Cardiac fibroblast (primary cell): ENCODE data around the gene AMDHD1.

ENCODE experiments used
- DNase-seq, 2 donors: peaks; one replicate each; pipeline versions ENCODE4 v3.0.0 to v3.0.0-alpha.2; 2010; ENCODE audit warnings: low read depth in 2 of 2
- H3K4me3 ChIP-seq, 2 donors: replicated peaks in 1 of 2; 1 replicate in 1 of 2; 2 replicates in 1 of 2; pipeline ENCODE4 v1.5.1; 2011; ENCODE audit warnings: low read depth in 2 of 2, low read length in 2 of 2, mild to moderate bottlenecking in 2 of 2, moderate library complexity in 1 of 2
- TF ChIP-seq, protein P1 (sequence below): IDR thresholded peaks from one replicate; pipeline ENCODE4 v1.5.1; 2011; ENCODE audit warnings: low read depth, mild to moderate bottlenecking, low read length, inconsistent platforms

The AMDHD1 gene

DNA sequence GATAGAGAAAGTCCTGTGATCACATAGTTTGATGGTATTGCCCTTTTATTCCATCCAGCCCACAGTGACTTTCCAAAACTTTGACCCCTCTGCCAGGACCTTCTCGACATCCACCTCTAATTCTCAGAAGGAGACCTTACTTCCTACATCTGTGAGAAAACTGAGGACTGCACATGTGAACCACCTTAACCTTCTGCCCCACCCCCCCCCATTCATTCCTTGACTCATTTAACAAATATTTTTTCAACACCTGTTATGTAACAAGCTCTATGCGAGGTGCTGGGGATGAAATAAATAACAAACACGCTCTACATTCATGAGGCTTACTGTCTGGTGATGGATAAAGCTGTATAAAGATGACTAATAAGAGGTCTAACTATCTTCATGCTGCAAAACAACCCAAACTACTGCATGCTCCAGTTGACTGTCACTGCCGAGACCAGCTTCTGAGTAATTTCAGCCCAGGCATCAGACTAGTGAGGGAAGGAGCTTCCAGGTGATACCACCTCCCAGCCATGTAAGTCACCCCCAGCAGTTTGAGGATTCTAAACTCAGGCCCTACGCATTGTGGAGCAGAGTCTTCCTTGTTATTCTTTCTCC lies 54.9 kb downstream of the AMDHD1 start:
- DNase-seq = peak in 1 of 2 donors; percentile 3
- TF ChIP-seq, protein P1, sequence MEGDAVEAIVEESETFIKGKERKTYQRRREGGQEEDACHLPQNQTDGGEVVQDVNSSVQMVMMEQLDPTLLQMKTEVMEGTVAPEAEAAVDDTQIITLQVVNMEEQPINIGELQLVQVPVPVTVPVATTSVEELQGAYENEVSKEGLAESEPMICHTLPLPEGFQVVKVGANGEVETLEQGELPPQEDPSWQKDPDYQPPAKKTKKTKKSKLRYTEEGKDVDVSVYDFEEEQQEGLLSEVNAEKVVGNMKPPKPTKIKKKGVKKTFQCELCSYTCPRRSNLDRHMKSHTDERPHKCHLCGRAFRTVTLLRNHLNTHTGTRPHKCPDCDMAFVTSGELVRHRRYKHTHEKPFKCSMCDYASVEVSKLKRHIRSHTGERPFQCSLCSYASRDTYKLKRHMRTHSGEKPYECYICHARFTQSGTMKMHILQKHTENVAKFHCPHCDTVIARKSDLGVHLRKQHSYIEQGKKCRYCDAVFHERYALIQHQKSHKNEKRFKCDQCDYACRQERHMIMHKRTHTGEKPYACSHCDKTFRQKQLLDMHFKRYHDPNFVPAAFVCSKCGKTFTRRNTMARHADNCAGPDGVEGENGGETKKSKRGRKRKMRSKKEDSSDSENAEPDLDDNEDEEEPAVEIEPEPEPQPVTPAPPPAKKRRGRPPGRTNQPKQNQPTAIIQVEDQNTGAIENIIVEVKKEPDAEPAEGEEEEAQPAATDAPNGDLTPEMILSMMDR = no peak
- H3K4me3 ChIP-seq = no peak overlapping the region

DNA sequence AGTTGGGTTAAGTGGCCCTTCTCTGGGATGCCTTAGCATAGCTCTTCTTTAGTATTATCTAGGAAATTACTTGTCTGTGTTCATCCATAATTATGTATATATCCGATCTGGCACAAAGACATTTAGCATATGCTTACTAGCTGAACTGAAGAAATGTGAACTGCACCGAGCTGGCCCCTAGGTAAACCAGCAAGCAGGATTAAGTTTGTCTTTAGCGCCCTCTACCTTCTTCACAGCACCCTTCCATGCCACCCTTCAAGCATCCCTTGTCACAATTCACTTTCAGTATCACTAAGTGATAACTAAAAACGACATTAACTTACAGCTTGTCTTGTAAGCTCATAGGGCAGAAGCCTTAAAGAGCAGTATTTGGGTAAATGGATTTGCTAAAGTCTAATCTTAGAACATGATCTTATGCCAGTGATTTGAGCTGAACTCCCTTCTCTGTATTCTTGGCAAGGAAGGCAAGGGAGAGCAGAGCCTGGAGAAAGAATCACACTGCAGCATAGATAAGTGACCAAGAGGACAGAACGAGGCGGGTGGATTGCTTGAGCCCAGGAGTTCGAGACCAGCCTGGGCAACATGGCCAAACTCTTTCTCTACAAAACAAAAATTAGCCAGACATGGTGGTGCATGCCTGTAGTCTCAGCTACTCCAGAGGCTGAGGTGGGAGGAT lies 55.6 kb downstream of the AMDHD1 start:
- no peak overlapping the region for H3K4me3 ChIP-seq
- TF ChIP-seq, protein P1 = peak; percentile 69
- peak; percentile 75 to 77 for DNase-seq

DNA sequence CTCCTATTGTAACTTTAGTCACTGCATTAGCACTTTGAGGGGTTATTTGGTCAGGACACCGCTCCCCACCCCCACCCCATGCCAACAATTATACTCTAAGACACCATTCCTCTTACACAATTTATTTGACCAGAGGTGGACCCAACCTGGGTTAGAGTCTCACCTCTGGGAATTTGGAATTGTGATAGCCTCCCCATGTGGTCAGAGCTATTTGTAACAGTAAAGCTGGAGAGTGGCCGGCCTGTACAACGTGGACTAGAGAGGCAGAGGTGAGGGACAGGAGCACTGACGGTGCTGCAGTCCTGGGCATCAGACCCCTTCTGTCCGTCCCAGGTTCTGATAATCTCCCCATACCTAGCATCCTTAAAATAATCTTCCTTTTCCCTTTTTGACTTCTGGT lies 56.4 kb downstream of the AMDHD1 start:
- no peak overlapping the region for H3K4me3 ChIP-seq
- DNase-seq = no peak
- TF ChIP-seq, protein P1 = no peak

DNA sequence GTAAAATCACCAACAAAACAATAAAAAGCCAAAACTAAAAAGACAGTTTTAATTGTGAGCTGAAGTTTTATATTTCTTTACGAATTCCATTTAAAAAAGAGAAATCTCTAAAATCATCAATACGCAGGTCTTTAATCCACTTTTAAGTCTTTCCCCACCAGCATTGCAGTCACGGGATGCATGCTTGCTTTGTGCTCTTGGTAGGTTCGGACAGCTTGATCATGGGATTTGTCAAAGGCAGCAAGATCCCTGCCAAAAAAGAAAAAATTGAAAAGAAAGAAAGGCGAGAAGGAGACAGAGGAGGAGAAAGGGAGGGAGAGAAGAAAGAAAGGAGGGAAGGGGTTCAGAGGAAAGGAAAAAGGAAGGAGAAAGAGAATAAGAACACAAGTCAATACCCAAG lies 57.7 kb downstream of the AMDHD1 start:
- DNase-seq = no peak
- no peak overlapping the region for H3K4me3 ChIP-seq
- TF ChIP-seq, protein P1 = no peak

DNA sequence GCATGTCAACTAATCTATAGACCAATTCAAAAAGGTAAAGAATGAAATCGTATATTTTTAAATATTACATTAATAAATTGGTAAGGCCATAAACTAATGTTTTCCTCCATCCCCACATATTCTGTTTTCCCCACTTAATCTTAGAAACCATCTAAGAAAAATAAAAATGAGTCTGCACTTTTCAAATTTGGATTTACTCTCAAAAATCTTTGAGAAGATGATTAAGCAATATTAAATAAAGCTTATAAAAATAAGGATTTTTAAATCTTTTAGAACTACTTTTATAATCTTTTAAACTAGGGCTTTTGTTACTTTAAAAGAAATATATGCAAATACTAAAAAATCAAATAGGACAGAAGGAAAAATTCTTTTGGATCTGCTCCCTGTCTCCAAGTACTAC lies 63.6 kb downstream of the AMDHD1 start:
- TF ChIP-seq, protein P1 = no peak
- H3K4me3 ChIP-seq = no peak overlapping the region
- DNase-seq = no peak

DNA sequence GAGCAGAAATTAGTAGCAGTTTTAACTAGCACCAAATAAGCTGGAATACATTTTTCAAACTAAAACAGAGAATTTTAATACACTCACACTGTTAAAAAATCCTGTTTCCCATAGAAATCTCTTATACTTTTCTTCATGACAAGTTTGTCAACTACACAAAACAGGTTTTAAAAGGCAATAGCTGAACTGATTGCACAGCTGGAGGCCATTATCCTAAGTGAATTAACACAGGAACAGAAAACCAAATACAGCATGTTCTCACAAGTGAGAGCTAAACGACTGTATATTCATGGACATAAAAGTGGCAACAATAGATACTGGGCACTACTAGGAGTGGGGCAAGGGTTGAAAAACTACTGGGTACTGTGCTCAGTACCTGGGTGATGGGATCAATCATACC lies 64.6 kb downstream of the AMDHD1 start:
- TF ChIP-seq, protein P1 = no peak
- H3K4me3 ChIP-seq = no peak overlapping the region
- no peak for DNase-seq
